Mesothelial cell of epicardium (in vitro differentiated cells): ENCODE data around the gene INPP1. TPM values are rescaled to one million over a fixed set of nuclear protein-coding genes. Genes with fewer than 3 reads are reported as not detected.

Experiments
- DNase-seq, 2 experiments: peaks; one replicate each; pipeline ENCODE4 v3.0.0; 2021; ENCODE audit warnings: low spot score in 2 of 2; ENCODE audit not compliant: unreplicated experiment in 2 of 2
- H3K27ac Mint-ChIP-seq: 2 replicates; pipeline ENCODE4 v1.8.0; 2021; ENCODE audit warnings: mixed read lengths
- H3K27me3 Mint-ChIP-seq: 2 replicates; pipeline ENCODE4 v1.8.0; 2021; ENCODE audit warnings: low read depth, mixed read lengths
- H3K36me3 Mint-ChIP-seq: 2 replicates; pipeline ENCODE4 v1.8.0; 2021; ENCODE audit warnings: mixed read lengths
- H3K4me1 Mint-ChIP-seq: 2 replicates; pipeline ENCODE4 v1.8.0; 2021; ENCODE audit warnings: mixed read lengths
- H3K4me3 Mint-ChIP-seq: 2 replicates; pipeline ENCODE4 v1.8.0; 2021; ENCODE audit warnings: mild to moderate bottlenecking, moderate library complexity, mixed read lengths
- H3K9me3 Mint-ChIP-seq: 2 replicates; pipeline ENCODE4 v1.8.0; 2021; ENCODE audit warnings: mixed read lengths
- total RNA-seq: library from RNA; stranded (reverse); gene quantifications from 3 replicates; pipeline ENCODE4 v1.2.1, GENCODE V29; 2021
- TF ChIP-seq, protein P1 (sequence below): fragments of 200-600 bp; sonication (generic); IDR thresholded peaks from one replicate; pipeline ENCODE4 v1.5.0; 2021; ENCODE audit warnings: antibody characterized with exemption; ENCODE audit not compliant: unreplicated experiment

Gene INPP1
- total RNA-seq, 1 donor from 2014 or later, result 18.4 TPM

GRCh38 chr2:190418727-190419126 is 75.3 kb downstream of the INPP1 start:
- Mint-ChIP-seq H3K36me3 (no peaks in the 10 kb centered on the region), H3K27ac (no peak overlapping the region), H3K4me1 (peaks cover 2% of the 10 kb centered on the region), H3K4me3 (no peak overlapping the region), H3K27me3 (no peaks in the 10 kb centered on the region), H3K9me3 (peaks cover under 1% of the 10 kb centered on the region)
- no peak for DNase-seq
- TF ChIP-seq, protein P1, sequence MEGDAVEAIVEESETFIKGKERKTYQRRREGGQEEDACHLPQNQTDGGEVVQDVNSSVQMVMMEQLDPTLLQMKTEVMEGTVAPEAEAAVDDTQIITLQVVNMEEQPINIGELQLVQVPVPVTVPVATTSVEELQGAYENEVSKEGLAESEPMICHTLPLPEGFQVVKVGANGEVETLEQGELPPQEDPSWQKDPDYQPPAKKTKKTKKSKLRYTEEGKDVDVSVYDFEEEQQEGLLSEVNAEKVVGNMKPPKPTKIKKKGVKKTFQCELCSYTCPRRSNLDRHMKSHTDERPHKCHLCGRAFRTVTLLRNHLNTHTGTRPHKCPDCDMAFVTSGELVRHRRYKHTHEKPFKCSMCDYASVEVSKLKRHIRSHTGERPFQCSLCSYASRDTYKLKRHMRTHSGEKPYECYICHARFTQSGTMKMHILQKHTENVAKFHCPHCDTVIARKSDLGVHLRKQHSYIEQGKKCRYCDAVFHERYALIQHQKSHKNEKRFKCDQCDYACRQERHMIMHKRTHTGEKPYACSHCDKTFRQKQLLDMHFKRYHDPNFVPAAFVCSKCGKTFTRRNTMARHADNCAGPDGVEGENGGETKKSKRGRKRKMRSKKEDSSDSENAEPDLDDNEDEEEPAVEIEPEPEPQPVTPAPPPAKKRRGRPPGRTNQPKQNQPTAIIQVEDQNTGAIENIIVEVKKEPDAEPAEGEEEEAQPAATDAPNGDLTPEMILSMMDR, result no peak

DNA sequence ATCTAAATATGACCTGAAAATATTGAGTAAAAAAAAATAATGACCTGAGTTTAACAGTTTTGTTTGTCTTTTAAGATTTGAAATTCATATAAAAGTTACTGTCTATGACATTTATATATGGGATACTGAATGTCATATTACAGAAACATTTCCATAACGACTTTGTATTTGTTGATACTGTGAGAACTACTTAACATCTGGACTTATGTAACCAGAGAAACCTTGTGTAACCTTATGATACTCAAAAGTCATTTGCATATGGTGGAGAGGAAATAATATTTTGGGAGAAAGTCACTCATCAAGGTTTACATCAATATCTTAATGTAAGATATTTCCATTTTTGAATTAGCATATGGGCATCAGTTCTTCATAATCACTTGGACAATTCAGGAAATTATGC is 77.4 kb downstream of the INPP1 start:
- DNase-seq, result no peak
- peaks cover 14% of the 10 kb centered on the region for H3K9me3 Mint-ChIP-seq

More for the DNA sequence above, 77.4 kb downstream of the INPP1 start:
- H3K36me3 Mint-ChIP-seq, result peaks cover 6% of the 10 kb centered on the region
- TF ChIP-seq, protein P1, result no peak
- peaks cover 2% of the 10 kb centered on the region for H3K4me1 Mint-ChIP-seq
- no peak overlapping the region for H3K4me3 Mint-ChIP-seq
- no peak overlapping the region for H3K27ac Mint-ChIP-seq
- no peaks in the 10 kb centered on the region for H3K27me3 Mint-ChIP-seq

Other genes starting within 250 kb of the INPP1 start
- 55.7 to 64.0 TPM (median 58.8 TPM) in 3 replicates for gene HIBCH, start 23.8 kb upstream of the INPP1 start, total RNA-seq
- 10.9 to 12.6 TPM (median 11.7 TPM) in 3 replicates for gene MFSD6, start 64.8 kb downstream of the INPP1 start, total RNA-seq
- gene NEMP2, start 191.1 kb downstream of the INPP1 start, total RNA-seq, result 17.6 to 21.1 TPM (median 18.9 TPM) in 3 replicates